HEK293T (cell line): ENCODE results near the gene CLMN.

Experiments used
- CTCF ChIA-PET: fragments of 350-600 bp; formaldehyde crosslinking; extraction: SDS; loops from one replicate; lab custom pipeline; 2021; ENCODE audit warnings: antibody characterized with exemption, inconsistent platforms; lab: Yijun Ruan, JAX
- POLR2A ChIA-PET: fragments of 350-600 bp; formaldehyde crosslinking; extraction: SDS; loops from one replicate; lab custom pipeline; 2020; ENCODE audit warnings: antibody characterized with exemption, inconsistent platforms; lab: Yijun Ruan, JAX
- DNase-seq: peaks from one replicate; pipeline ENCODE4 v3.0.0; 2012; ENCODE audit warnings: mixed read lengths; ENCODE audit errors: extremely low spot score
- ARNT ChIP-seq: fragments of 450-650 bp; IDR thresholded peaks from 2 replicates; pipeline ENCODE4 v1.6.1; 2017; ENCODE audit warnings: mild to moderate bottlenecking
- BHLHE40 ChIP-seq: fragments of 450-650 bp; IDR thresholded peaks from 2 replicates; pipeline ENCODE4 v1.6.1; 2016; ENCODE audit warnings: mild to moderate bottlenecking, moderate library complexity, borderline replicate concordance
- CTBP1 ChIP-seq: fragments of 450-650 bp; IDR thresholded peaks from 2 replicates; pipeline ENCODE4 v1.6.1; 2016; ENCODE audit warnings: borderline replicate concordance
- ELF4 ChIP-seq: fragments of 450-650 bp; IDR thresholded peaks from 2 replicates; pipeline ENCODE4 v1.6.1; 2017; ENCODE audit warnings: antibody characterized with exemption
- FOXA1 ChIP-seq: fragments of 450-650 bp; IDR thresholded peaks from 2 replicates; pipeline ENCODE4 v1.6.1; 2016; ENCODE audit warnings: mild to moderate bottlenecking
- FOXK2 ChIP-seq: fragments of 450-650 bp; IDR thresholded peaks from 2 replicates; pipeline ENCODE4 v1.6.1; 2016; ENCODE audit warnings: mild to moderate bottlenecking
- FOXM1 ChIP-seq: fragments of 450-650 bp; IDR thresholded peaks from 2 replicates; pipeline ENCODE4 v1.6.1; 2017; ENCODE audit warnings: mild to moderate bottlenecking, borderline replicate concordance
- HDGF ChIP-seq: fragments of 450-650 bp; IDR thresholded peaks from 2 replicates; pipeline ENCODE4 v1.6.1; 2017; ENCODE audit warnings: antibody characterized with exemption, borderline replicate concordance
- L3MBTL2 ChIP-seq: fragments of 450-650 bp; conservative IDR thresholded peaks from 2 replicates; pipeline ENCODE4 v1.6.1; 2016; ENCODE audit warnings: mild to moderate bottlenecking
- LEF1 ChIP-seq: fragments of 450-650 bp; IDR thresholded peaks from 2 replicates; pipeline ENCODE4 v1.6.1; 2017; ENCODE audit warnings: mild to moderate bottlenecking, borderline replicate concordance
- NFRKB ChIP-seq: fragments of 450-650 bp; IDR thresholded peaks from 2 replicates; pipeline ENCODE4 v1.6.1; 2016; ENCODE audit warnings: mild to moderate bottlenecking, moderate library complexity
- PKNOX1 ChIP-seq: fragments of 450-650 bp; IDR thresholded peaks from 2 replicates; pipeline ENCODE4 v1.6.1; 2016
- SP1 ChIP-seq: fragments of 450-650 bp; IDR thresholded peaks from 2 replicates; pipeline ENCODE4 v1.6.1; 2017
- SUZ12 ChIP-seq: fragments of 450-650 bp; IDR thresholded peaks from 2 replicates; pipeline ENCODE4 v1.6.1; 2016; ENCODE audit warnings: mild to moderate bottlenecking
- TARDBP ChIP-seq: fragments of 450-650 bp; IDR thresholded peaks from 2 replicates; pipeline ENCODE4 v1.6.1; 2016
- ZNF384 ChIP-seq: fragments of 450-650 bp; IDR thresholded peaks from 2 replicates; pipeline ENCODE4 v1.6.1; 2016

The CLMN gene

GRCh38 chr14:95188380-95188779 is 131.3 kb downstream of the CLMN start:
- TF ChIP-seq BHLHE40, result no peak
- no peak for TF ChIP-seq FOXM1
- no peak for TF ChIP-seq FOXA1
- TF ChIP-seq LEF1, result no peak
- TF ChIP-seq ZNF384, result no peak
- no peak for TF ChIP-seq L3MBTL2
- TF ChIP-seq PKNOX1, result no peak
- TF ChIP-seq ELF4, result no peak
- TF ChIP-seq HDGF, result no peak
- TF ChIP-seq FOXK2, result no peak
- TF ChIP-seq CTBP1, result no peak
- no peak for TF ChIP-seq TARDBP
- no peak for TF ChIP-seq SP1
- TF ChIP-seq NFRKB, result no peak
- TF ChIP-seq ARNT, result no peak
- TF ChIP-seq SUZ12, result no peak
- ChIA-PET POLR2A (no interaction called here), CTCF (no interaction called here)
- no peak for DNase-seq

- no peak for TF ChIP-seq NFRKB
- no peak for TF ChIP-seq L3MBTL2
- TF ChIP-seq TARDBP, result no peak
- TF ChIP-seq ARNT, result no peak
- TF ChIP-seq HDGF, result no peak
- no peak for TF ChIP-seq CTBP1
- TF ChIP-seq FOXK2, result no peak
- TF ChIP-seq ELF4, result no peak
- no peak for TF ChIP-seq ZNF384
- no peak for TF ChIP-seq FOXM1
- ChIA-PET CTCF (interaction anchor here (0.9 kb wide), 1 partner anchor 342 kb away, joined by 3 read pairs; no protein-coding TSS in a partner anchor), POLR2A (no interaction called here)
- DNase-seq, result no peak
These were observed 133.8 kb downstream of the CLMN start for GRCh38 chr14:95185767-95186392.

- ChIA-PET POLR2A (interaction anchor here (0.6 kb wide), 1 partner anchor 385 kb away, joined by 3 read pairs; no protein-coding TSS in a partner anchor), CTCF (interaction anchor here (0.9 kb wide), 1 partner anchor 342 kb away, joined by 3 read pairs; no protein-coding TSS in a partner anchor)
- no peak for TF ChIP-seq L3MBTL2
- no peak for TF ChIP-seq LEF1
- no peak for TF ChIP-seq HDGF
- TF ChIP-seq FOXM1, result no peak
- TF ChIP-seq FOXK2, result no peak
- no peak for TF ChIP-seq NFRKB
- no peak for TF ChIP-seq SP1
- TF ChIP-seq PKNOX1, result no peak
- TF ChIP-seq FOXA1, result no peak
- TF ChIP-seq ZNF384, result no peak
- TF ChIP-seq CTBP1, result no peak
- TF ChIP-seq ELF4, result no peak
- DNase-seq, result no peak
These were observed 134.5 kb downstream of the CLMN start for GRCh38 chr14:95185033-95185766.

- no peak for DNase-seq
- TF ChIP-seq HDGF (no peak), ELF4 (no peak), NFRKB (no peak), ARNT (no peak), SUZ12 (no peak), SP1 (no peak), CTBP1 (no peak), FOXM1 (no peak)
- ChIA-PET POLR2A (no interaction called here), CTCF (interaction anchor here (1.7 kb wide), 1 partner anchor 10 kb away, joined by 3 read pairs; no protein-coding TSS in a partner anchor)
These were observed 135.3 kb downstream of the CLMN start for GRCh38 chr14:95184413-95184790.

- ChIA-PET CTCF (interaction anchor here (0.5 to 1.7 kb wide), 2 partner anchors 9 to 483 kb away, joined by 3 read pairs; no protein-coding TSS in a partner anchor), POLR2A (no interaction called here)
- DNase-seq, result no peak
- TF ChIP-seq PKNOX1 (no peak), FOXK2 (no peak), SP1 (no peak), SUZ12 (no peak), CTBP1 (no peak), ZNF384 (no peak), L3MBTL2 (no peak), TARDBP (no peak), ARNT (no peak), LEF1 (no peak), ELF4 (no peak), BHLHE40 (no peak), FOXM1 (no peak), FOXA1 (no peak), HDGF (no peak), NFRKB (no peak)
These were observed 135.9 kb downstream of the CLMN start for GRCh38 chr14:95183532-95184412.
